GM10847 (cell line): ENCODE measurements around the gene CSF3.

Experiments
- POLR2A ChIP-seq: IDR thresholded peaks from 2 replicates; pipeline ENCODE4 v1.6.1; 2011; ENCODE audit not compliant: insufficient read length; ENCODE audit errors: extremely low read depth

The CSF3 gene, protein sequence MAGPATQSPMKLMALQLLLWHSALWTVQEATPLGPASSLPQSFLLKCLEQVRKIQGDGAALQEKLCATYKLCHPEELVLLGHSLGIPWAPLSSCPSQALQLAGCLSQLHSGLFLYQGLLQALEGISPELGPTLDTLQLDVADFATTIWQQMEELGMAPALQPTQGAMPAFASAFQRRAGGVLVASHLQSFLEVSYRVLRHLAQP

GRCh38 chr17:40015005-40015997, at the start of gene CSF3:
TSS of gene CSF3 (plus strand) at chr17:40015440. CDS start at chr17:40015475, 35 bp downstream.
- TF ChIP-seq POLR2A, result no peak

DNA sequence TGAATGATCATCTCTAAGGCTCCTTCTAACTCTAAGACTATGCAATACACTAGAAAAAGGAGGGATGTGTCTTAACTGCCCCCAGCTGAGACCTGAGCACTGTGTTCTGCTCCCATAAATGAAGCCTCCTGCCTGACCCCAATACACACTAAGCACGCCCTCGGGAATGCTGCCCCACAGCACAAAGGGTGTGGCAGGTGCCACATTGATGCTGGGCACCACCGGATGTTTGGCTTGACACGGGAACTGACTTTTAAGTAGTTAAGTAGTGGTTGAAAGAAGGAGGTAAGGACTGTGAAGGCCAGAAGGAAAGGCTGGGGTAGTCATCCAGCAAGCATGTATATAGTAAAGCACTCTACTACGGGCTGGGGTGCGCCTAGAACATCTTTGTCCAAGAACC, 48.5 kb upstream of the CSF3 start:
- no peak for TF ChIP-seq POLR2A

DNA sequence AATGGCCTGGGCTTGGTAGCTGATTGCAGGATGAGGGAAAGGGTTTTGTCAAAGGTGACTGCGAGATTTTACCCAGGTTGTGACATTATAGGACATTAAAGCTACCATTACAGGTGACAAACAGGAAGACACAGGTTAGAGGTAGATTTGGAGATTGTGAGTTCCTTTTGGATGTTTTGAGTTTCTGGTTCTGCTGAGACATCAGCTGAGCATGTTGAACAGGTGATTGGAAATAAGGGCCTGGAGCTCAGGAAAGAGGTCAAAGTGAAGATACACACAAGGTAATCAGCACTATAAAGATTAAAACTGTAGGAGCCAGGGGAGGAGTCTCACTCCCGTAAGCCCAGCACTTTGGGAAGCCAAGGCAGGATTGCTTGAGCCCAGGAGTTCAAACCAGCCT, 46.5 kb upstream of the CSF3 start:
- TF ChIP-seq POLR2A, result no peak

DNA sequence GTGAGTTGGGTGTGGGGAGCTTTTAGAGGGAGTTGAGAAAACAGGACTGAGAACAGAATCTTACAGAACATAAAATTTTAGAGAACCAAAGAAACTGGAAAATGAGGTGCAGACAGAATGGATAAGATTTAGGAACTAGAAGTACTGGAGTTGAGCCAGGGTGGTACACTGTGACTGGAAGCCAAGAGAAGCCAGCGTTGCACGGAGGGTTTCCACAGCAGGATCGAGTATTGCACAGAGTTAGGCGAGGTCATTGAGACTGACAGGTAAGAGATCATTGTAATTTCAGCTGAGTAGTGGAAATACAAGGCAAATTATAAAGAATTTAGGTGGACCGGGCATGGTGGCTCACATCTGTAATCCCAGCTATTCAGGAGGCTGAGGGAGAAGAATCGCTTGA, 45.9 kb upstream of the CSF3 start:
- TF ChIP-seq POLR2A, result no peak

- TF ChIP-seq POLR2A, result no peak
Observed at GRCh38 chr17:39970157-39970692, 45.0 kb upstream of the CSF3 start.

- TF ChIP-seq POLR2A, result no peak
Observed at GRCh38 chr17:39971076-39971603, 44.1 kb upstream of the CSF3 start.

GRCh38 chr17:39972271-39972670, 43.0 kb upstream of the CSF3 start:
- TF ChIP-seq POLR2A, result no peak

DNA sequence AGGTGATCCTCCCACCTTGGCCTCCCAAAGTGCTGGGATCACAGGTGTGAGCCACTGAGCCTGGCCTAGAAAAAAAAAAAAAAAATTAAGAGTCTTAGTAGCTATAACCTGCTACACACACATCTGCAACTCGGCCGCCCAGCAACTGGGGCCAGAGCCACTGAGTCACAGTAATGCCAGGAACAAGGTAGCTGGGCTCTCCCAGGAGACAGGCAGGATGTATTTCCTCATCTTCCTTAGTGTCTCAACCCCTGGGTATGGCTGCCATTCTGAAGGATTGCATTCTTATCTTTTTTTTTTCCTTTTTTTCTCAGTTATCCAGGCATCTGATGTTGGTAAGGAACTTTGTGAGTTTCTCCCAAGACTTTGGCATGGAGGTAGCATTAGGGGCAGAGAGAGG, 41.7 kb upstream of the CSF3 start:
- TF ChIP-seq POLR2A, result no peak

GRCh38 chr17:39974433-39974832, 40.8 kb upstream of the CSF3 start:
- no peak for TF ChIP-seq POLR2A

DNA sequence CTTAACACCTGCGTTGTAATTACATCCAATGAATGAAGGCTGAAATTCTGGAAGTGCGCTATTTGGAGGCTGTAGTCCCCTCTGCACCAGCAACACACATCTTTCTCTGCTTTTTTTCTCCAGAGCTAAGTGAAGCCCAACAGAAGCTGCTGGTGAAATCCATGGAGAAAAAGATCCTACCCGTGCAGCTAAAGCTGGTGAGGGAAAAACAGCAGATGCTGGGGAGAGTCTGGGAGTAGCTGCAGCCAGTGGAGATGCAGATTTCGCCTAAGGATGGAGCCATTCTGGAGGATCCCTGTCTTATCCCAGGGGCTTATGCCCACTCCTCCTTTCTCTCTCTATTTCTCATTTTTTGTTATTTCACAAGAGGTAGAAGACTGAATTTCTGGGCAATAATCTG, 39.4 kb upstream of the CSF3 start:
- no peak for TF ChIP-seq POLR2A

GRCh38 chr17:39979016-39979670, 36.1 kb upstream of the CSF3 start:
- TF ChIP-seq POLR2A, result no peak

DNA sequence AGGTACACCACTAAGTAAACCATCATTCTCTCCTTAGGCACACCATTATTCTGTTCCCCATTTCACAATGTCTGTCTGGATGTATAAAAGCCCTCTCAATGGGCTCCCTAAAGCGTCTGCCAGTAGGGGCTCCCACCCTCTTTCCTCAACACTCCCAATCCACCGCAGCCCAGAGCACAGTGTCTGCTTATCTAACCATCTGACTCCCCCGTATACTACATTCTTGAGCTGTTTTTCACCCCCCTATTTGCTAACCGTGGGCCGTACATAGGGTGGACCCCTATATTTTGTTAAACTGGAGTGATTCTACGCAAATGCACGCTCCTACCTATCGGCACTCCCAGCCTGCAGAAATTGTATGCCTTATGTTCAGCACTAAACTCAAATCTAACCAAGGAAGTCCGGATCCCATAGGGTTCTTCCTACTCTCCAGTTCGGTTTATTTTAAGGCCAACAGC, 35.3 kb upstream of the CSF3 start:
- TF ChIP-seq POLR2A, result no peak

GRCh38 chr17:39980351-39981206, 34.7 kb upstream of the CSF3 start, which contains the start of gene PSMD3:
TSS of gene PSMD3 (plus strand) at chr17:39980807. CDS start at chr17:39980971, 164 bp downstream.
- peak; percentile 76 for TF ChIP-seq POLR2A

- TF ChIP-seq POLR2A, result no peak
Observed at GRCh38 chr17:39981207-39981741, 34.0 kb upstream of the CSF3 start.
